Spleen (tissue), 11 donors: ENCODE measurements around the gene BMAL2. TPM values are rescaled to one million over a fixed set of nuclear protein-coding genes. Genes with fewer than 3 reads are reported as not detected.

Experiments used
- DNase-seq: peaks from one replicate; pipeline ENCODE4 v3.0.0-alpha.2; 2020
- H3K27ac ChIP-seq, 8 donors: fragments of 200-600 bp; sonication (generic) in 7 of 8; 1 replicate in 4 of 8; 2 replicates in 4 of 8; pipeline versions ENCODE4 v1.5.0 to v1.8.0; 2016 to 2021; ENCODE audit warnings: inconsistent platforms in 4 of 8, mild to moderate bottlenecking in 4 of 8, moderate library complexity in 1 of 8
- H3K27me3 ChIP-seq, 7 donors: fragments of 200-600 bp; sonication (generic) in 6 of 7; replicated peaks in 1 of 7; 1 replicate in 4 of 7; 2 replicates in 3 of 7; pipeline versions ENCODE4 v1.5.0 to v1.8.0; 2016 to 2021; ENCODE audit warnings: inconsistent platforms in 3 of 7, mild to moderate bottlenecking in 1 of 7
- H3K36me3 ChIP-seq, 6 donors: fragments of 200-600 bp; sonication (generic) in 5 of 6; 1 replicate in 4 of 6; 2 replicates in 2 of 6; pipeline versions ENCODE4 v1.5.0 to v1.8.0; 2016 to 2021; ENCODE audit warnings: inconsistent platforms in 2 of 6
- H3K4me1 ChIP-seq, 6 donors: fragments of 200-600 bp; sonication (generic) in 5 of 6; 1 replicate in 3 of 6; 2 replicates in 3 of 6; pipeline versions ENCODE4 v1.5.0 to v1.8.0; 2016 to 2021; ENCODE audit warnings: inconsistent platforms in 3 of 6
- H3K4me3 ChIP-seq, 8 donors: fragments of 200-600 bp; sonication (generic) in 7 of 8; 1 replicate in 4 of 8; 2 replicates in 4 of 8; pipeline versions ENCODE4 v1.5.0 to v1.8.0; 2016 to 2021; ENCODE audit warnings: inconsistent platforms in 4 of 8, mild to moderate bottlenecking in 4 of 8, moderate library complexity in 2 of 8
- H3K9me3 ChIP-seq, 8 donors: fragments of 200-600 bp; sonication (generic) in 7 of 8; 1 replicate in 4 of 8; 2 replicates in 4 of 8; pipeline versions ENCODE4 v1.5.0 to v1.8.0; 2016 to 2021; ENCODE audit warnings: inconsistent platforms in 4 of 8
- POLR2A ChIP-seq, 3 donors: fragments of 450-650 bp; IDR thresholded peaks; one replicate each; pipeline ENCODE4 v1.5.1; 2017; ENCODE audit warnings: antibody characterized with exemption in 3 of 3, mild to moderate bottlenecking in 1 of 3
- POLR2AphosphoS5 ChIP-seq, 3 donors: sonication (generic); formaldehyde crosslinking; IDR thresholded peaks; one replicate each; pipeline ENCODE4 v1.5.1; 2017; ENCODE audit warnings: antibody characterized with exemption in 3 of 3
- WGBS, 5 donors: extraction: QIAGEN DNeasy Blood & Tissue Kit in 3 of 5; methylation state at CpG; one replicate each; pipeline versions ENCODE4 v1.1.5 to v1.1.7; 2013 to 2018; 5-methylcytosine and 5-hydroxymethylcytosine counted together
- intact Hi-C: fragments of 100-400 bp; cut with DNase I; formaldehyde crosslinking; loops from one replicate; pipeline ENCODE4 v1.15.0; 2023; ENCODE audit warnings: low total_unique reads
- polyA plus RNA-seq, 3 donors: library from polyadenylated mRNA; stranded (reverse); fragments of 200-250 nt; gene quantifications; one replicate each; pipeline ENCODE4 v1.2.1, GENCODE V29; 2013
- total RNA-seq, 7 donors: library from RNA; depleted of rRNA in 3 of 7; stranded (reverse); fragments of >200 nt in 3 of 7; fragmentation: NEBNext Ultra II Directional in 4 of 7; extraction: Animal tissue kit (Norgen Biotek cat#: 25700) in 4 of 7; gene quantifications; one replicate each; pipeline versions ENCODE4 v1.1.0 to v1.2.1, GENCODE V29; 2016 to 2021
- TF ChIP-seq, protein P1 (sequence below), 11 experiments: fragments of 200-600 bp in 7 of 11; fragments of 450-650 bp in 4 of 11; sonication (generic) in 4 of 11; IDR thresholded peaks in 8 of 11; conservative IDR thresholded peaks in 3 of 11; 1 replicate in 7 of 11; 2 replicates in 4 of 11; pipeline versions ENCODE4 v1.4.0 to v1.8.0; 2016 to 2021; ENCODE audit warnings: antibody characterized with exemption in 11 of 11, inconsistent platforms in 4 of 11, mild to moderate bottlenecking in 1 of 11
- donor health status: healthy with polysubstance abuse.
- donor health status: DM: no; HTN: no; CAD: no; lungs with moderate emphysema.
- donor health status: DM: no; HTN: no; CAD: no.
- donor health status: Bipolar disorder and iron deficiency.
- donor health status: healthy.
- donor health status: DM: no; HTN: no; CAD: no.
- donor health status: DM: yes; HTN: yes; CAD: no.

The BMAL2 gene
- total and polyA plus RNA-seq, 10 donors, result 0.67 to 3.7 (median 1.6) TPM

DNA sequence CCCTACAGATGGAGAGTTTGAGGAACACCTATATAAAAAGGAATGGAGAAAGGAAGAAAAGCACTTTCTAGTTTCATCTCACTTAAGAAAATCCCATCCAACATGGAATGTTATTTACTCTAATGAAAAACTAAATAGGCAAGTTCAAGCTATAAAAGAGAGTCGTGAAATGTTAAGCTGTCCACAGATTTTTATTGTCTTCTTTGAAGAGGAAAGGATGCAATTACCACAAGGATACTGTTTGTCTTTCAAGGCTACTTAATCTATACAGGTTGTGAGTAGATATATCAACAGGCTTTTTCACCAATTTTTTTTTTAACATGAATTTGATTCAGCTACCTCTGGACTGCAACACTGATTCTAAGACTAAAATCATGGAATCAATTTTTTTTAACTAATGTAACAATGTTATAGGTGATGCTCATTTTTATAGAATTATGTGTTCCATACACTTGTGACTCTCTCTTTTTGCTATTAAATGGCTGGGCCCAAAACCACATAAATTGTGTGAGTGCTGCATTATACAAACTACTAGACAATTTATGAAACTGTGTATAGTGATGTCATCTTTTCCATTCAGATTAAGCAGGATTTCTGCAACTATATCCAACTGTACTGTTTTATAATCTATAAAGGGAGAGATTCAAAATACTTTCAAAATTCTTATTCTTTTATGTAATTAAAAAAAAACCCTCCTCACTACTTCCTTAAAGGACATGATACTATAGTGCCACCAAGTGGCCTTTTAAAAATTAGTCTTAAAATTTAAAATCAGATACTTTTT lies 26.8 kb upstream of the BMAL2 start:
- no peak for TF ChIP-seq POLR2A (IDR thresholded peaks at IDR 0.05)
- TF ChIP-seq, protein P1, sequence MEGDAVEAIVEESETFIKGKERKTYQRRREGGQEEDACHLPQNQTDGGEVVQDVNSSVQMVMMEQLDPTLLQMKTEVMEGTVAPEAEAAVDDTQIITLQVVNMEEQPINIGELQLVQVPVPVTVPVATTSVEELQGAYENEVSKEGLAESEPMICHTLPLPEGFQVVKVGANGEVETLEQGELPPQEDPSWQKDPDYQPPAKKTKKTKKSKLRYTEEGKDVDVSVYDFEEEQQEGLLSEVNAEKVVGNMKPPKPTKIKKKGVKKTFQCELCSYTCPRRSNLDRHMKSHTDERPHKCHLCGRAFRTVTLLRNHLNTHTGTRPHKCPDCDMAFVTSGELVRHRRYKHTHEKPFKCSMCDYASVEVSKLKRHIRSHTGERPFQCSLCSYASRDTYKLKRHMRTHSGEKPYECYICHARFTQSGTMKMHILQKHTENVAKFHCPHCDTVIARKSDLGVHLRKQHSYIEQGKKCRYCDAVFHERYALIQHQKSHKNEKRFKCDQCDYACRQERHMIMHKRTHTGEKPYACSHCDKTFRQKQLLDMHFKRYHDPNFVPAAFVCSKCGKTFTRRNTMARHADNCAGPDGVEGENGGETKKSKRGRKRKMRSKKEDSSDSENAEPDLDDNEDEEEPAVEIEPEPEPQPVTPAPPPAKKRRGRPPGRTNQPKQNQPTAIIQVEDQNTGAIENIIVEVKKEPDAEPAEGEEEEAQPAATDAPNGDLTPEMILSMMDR (IDR thresholded peaks at IDR 0.05 in 8 of 11, conservative IDR thresholded peaks at IDR 0.05 in 3 of 11), result peak in 6 of 11 experiments; percentile 29 to 57 (median 38)
- no peaks in the 10 kb centered on the region for H3K9me3 ChIP-seq
- H3K27me3 ChIP-seq, result no peaks in the 10 kb centered on the region
- H3K4me3 ChIP-seq, result no peak overlapping the region
- H3K36me3 ChIP-seq, result peaks cover 0 to 60% (median 17%) of the 10 kb centered on the region in 6 donors
- intact Hi-C loops, result loop anchor here (5.0 to 10.0 kb wide), 2 partner anchors 161 to 294 kb away; partner anchors contain the start of gene TM7SF3
- DNase-seq, result no peak
- WGBS, 5 donors, result 86 to 98% (median 92%) methylated on average over 1 of the region's 1 CpG
- no peak overlapping the region for H3K27ac ChIP-seq
- H3K4me1 ChIP-seq, result peaks cover 0 to 11% (median 3%) of the 10 kb centered on the region in 6 donors

DNA sequence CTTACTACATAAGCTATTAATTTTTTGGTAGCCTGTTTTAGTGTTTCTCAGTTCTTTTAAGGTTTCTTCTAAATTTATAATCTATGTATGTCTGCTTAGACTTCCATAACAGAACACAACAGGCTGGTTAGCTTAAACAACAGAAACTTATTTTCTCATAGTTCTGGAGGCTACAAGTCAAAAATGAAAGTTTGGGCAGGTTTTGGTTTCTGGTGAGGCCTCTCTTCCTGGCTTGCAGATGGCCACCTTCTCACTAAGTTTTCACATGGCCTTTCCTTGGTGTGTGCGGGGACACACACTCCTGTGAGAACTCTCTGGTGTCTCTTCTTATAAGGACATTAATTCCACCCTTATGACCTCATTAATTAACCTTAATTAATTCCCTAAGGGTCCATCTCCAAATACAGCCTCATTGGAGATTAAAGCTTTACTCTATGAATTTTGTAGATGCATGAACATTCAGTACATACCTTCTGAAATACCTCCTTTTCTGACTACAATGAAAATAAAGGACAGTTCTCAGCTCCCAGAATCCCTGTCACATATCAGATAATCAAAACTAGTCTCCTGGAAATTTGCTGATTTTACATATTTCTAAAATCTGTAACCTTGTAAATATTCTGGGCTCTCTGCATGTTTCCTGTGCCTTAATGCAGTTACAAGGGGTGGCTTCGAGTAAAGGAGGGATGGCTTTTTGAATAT lies 23.2 kb upstream of the BMAL2 start:
- Histone ChIP-seq H3K9me3 (no peaks in the 10 kb centered on the region), H3K36me3 (peaks cover 0 to 63% (median 25%) of the 10 kb centered on the region in 6 donors), H3K4me3 (no peak overlapping the region), H3K27ac (peak overlapping the region in 3 of 8 donors; percentile 2 to 29 (median 11)), H3K4me1 (peaks cover 0 to 11% (median 3%) of the 10 kb centered on the region in 6 donors), H3K27me3 (no peaks in the 10 kb centered on the region)
- no peak for DNase-seq
- TF ChIP-seq POLR2AphosphoS5 (IDR thresholded peaks at IDR 0.05) (no peak), POLR2A (IDR thresholded peaks at IDR 0.05) (no peak)
- TF ChIP-seq, protein P1 (IDR thresholded peaks at IDR 0.05 in 8 of 11, conservative IDR thresholded peaks at IDR 0.05 in 3 of 11), result no peak
- WGBS, 5 donors, result 73 to 87% (median 85%) methylated on average over 2 of the region's 2 CpGs
- intact Hi-C loops, result loop anchor here (5.0 to 10.0 kb wide), 2 partner anchors 165 to 297 kb away; partner anchors contain the start of gene TM7SF3

DNA sequence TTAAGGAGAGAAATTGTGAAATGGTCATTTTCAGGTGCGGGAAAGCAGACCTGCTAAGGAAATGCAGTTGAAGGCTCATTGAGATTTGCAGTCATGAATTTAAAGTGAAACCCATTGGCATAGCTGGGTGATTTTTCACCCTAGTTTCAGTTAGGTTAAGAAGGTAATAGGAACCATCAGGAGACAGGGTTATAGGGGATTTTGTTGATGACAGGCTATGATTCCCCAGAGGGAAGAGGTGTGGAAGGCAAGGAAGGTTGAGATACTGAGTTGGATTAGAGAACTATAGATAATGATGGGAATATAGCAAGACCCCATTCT lies 22.7 kb upstream of the BMAL2 start:
- peaks cover 0 to 11% (median 3%) of the 10 kb centered on the region in 6 donors for H3K4me1 ChIP-seq
- no peaks in the 10 kb centered on the region for H3K27me3 ChIP-seq
- peaks cover 0 to 69% (median 28%) of the 10 kb centered on the region in 6 donors for H3K36me3 ChIP-seq
- TF ChIP-seq, protein P1 (IDR thresholded peaks at IDR 0.05 in 8 of 11, conservative IDR thresholded peaks at IDR 0.05 in 3 of 11), result no peak
- TF ChIP-seq POLR2A (IDR thresholded peaks at IDR 0.05) (no peak), POLR2AphosphoS5 (IDR thresholded peaks at IDR 0.05) (no peak)
- no peaks in the 10 kb centered on the region for H3K9me3 ChIP-seq
- H3K27ac ChIP-seq, result peak overlapping the region in 2 of 8 donors; percentile 11 to 29
- H3K4me3 ChIP-seq, result no peak overlapping the region
- WGBS, 5 donors, result 65 to 91% (median 74%) methylated on average over 1 of the region's 1 CpG
- intact Hi-C loops, result loop anchor here (5.0 to 10.0 kb wide), 2 partner anchors 165 to 298 kb away; partner anchors contain the start of gene TM7SF3
- DNase-seq, result no peak

DNA sequence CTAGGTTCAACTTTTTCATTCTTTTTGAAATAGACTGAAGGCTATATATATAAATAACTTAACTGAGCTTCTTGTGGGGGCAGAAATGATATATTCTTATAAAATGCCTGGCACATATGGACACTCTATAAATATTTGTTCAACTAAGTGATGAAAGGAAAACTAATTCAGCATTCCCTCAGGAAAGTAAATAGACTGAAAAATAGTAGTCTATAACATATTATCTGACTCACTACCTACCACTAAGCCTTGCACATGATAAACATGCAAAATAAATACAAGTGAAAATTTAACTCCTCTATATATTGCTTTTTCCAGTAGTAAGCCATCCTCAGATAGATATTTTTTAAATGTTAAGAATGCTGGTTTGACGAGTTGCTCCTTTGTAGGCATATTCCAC lies 15.7 kb upstream of the BMAL2 start:
- H3K27ac ChIP-seq, result no peak overlapping the region
- TF ChIP-seq POLR2AphosphoS5 (IDR thresholded peaks at IDR 0.05) (no peak), POLR2A (IDR thresholded peaks at IDR 0.05) (no peak)
- TF ChIP-seq, protein P1 (IDR thresholded peaks at IDR 0.05 in 8 of 11, conservative IDR thresholded peaks at IDR 0.05 in 3 of 11), result no peak
- H3K36me3 ChIP-seq, result peaks cover 0 to 100% (median 53%) of the 10 kb centered on the region in 6 donors
- no peak overlapping the region for H3K4me3 ChIP-seq
- no peaks in the 10 kb centered on the region for H3K27me3 ChIP-seq
- intact Hi-C loops, result no loop called here
- no peaks in the 10 kb centered on the region for H3K9me3 ChIP-seq
- DNase-seq, result no peak
- WGBS, 5 donors, result 92 to 97% (median 95%) methylated on average over 1 of the region's 1 CpG
- H3K4me1 ChIP-seq, result no peaks in the 10 kb centered on the region
